Uterus (tissue), 2 donors: ENCODE data around the gene CYP3A4.

Source experiments
- CTCF ChIP-seq, 4 experiments: fragments of 200-600 bp in 2 of 4; fragments of 450-650 bp in 2 of 4; sonication (generic) in 2 of 4; IDR thresholded peaks; one replicate each; pipeline ENCODE4 v1.5.1; 2016 to 2019; ENCODE audit warnings: antibody characterized with exemption in 4 of 4, mild to moderate bottlenecking in 2 of 4, moderate library complexity in 1 of 4
- POLR2A ChIP-seq, 2 donors: fragments of 450-650 bp; IDR thresholded peaks; one replicate each; pipeline ENCODE4 v1.6.1; 2016; ENCODE audit warnings: antibody characterized with exemption in 2 of 2, mild to moderate bottlenecking in 1 of 2, moderate library complexity in 1 of 2

- no peak for TF ChIP-seq CTCF (IDR thresholded peaks at IDR 0.05)
- TF ChIP-seq POLR2A (IDR thresholded peaks at IDR 0.05) = no peak
These were observed 15.5 kb downstream of the CYP3A4 start for GRCh38 chr7:99768471-99768870.
